Activated effector memory CD4-positive, alpha-beta T cell treated with Interleukin-2 at 50 U/mL for 16 hours (primary cell): ENCODE measurements around the gene APAF1.

Source experiments
- DNase-seq: peaks from one replicate; pipeline ENCODE4 v3.0.0-alpha.2; 2020

The APAF1 gene

DNA sequence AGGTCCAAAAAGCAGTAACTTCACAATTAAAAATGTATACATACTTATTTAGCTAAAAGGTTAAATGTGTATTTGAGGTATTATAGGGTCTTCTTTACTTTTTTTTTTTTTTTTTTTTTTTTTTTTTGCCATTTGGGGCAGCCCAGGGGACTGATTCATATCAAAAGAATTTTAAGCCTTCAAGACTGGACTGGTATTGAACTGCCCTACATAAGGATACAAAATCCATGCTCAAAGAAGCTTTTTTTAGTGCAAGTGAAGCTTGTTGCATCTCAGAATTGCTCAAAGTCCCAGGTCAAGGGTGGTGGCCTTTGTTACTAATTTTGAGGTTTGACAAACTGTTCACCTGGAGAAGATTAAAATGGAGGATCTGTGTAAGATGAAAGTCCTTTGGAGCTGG lies 124.0 kb downstream of the APAF1 start:
- no peak for DNase-seq

DNA sequence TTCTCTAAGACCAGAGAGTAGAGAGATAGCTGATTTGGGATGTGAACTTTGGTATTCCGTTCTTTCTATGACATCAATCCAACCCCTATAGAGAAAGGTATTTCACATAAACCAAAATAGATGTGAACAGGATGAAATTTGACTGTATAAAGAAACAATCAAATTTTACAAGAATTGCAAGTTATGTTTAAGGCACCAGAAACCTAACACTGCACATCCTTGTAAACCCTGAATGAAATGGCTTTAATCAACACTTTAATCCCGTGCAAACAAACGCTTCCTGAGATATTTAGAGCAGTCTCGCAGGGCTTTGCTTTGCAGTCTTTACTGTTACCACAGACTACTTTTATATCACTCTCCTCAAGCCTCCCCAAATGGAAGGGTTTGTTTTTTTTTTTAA lies 125.1 kb downstream of the APAF1 start:
- DNase-seq = no peak

- no peak for DNase-seq
These were observed 127.0 kb downstream of the APAF1 start for GRCh38 chr12:98771811-98772752.

DNA sequence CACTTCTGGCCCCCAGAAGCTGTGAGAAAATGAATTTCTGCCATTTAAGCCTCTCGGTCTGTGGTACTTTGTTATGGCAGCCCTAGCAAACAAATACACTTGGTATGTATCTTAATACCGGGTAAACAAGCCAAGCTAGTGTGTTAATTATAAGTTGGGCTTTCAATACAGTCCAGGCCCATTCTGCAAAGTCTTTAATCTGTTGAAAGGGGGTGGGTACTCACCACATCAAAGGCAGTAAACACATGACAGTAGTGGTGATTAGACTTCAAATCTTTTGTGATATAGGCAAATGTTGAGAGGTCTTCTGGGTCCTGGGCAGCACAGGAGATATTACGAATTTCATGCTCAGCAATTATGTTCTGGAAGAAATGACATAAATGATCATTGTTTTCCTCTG lies 127.7 kb downstream of the APAF1 start:
- no peak for DNase-seq

DNA sequence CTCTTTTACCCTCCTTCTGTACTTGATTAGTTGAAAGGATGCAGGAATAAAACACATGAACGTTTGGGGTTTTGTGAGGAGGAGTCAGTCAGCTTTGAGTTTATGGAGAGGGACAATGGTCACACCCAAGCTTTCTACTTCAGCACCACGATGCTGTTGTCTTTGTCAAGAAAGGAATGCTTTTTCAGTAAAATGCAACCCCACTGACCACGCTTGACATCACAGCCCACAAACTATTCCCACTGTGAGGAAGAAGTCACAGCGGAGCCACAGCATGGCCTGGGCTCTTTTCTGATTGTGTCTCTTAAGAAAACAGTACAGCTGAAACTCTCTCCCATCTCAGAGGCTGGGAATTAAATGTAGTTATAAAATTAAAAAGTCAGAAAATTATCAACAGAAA lies 135.2 kb downstream of the APAF1 start:
- no peak for DNase-seq

DNA sequence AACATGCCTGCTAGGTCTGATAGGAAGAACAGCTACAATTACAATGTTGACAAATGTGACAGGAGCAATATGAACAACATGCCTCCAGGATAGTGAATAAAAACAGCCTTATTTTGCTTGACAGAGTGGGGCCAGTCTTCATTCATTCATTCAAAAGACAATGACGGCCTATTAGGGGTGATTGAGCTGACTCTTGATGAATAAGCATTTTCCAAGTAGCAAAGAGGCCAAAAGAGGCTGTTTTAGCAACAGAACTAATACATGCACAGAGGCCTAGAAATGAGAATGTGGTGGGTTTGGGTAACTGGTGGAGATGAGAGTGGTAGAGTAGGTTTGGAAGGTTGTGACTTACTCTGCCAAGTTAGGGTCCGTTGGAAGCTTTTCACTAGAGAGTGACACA lies 138.3 kb downstream of the APAF1 start:
- DNase-seq = no peak
